K562 (cell line): Measurements from ENCODE around the gene ARHGDIA. TPM values are rescaled to one million over a fixed set of nuclear protein-coding genes. Genes with fewer than 3 reads are reported as not detected.

Source experiments
- EGR1 ChIP-seq: fragments of 450-650 bp; conservative IDR thresholded peaks from 2 replicates; pipeline ENCODE4 v1.6.1; 2017; ENCODE audit warnings: mild to moderate bottlenecking
- FOXJ3 ChIP-seq: sonication (generic); formaldehyde crosslinking; IDR thresholded peaks from 2 replicates; pipeline ENCODE4 v1.4.0; 2020; ENCODE audit warnings: mild to moderate bottlenecking, missing genetic modification reagents
- KDM5B ChIP-seq: fragments of 200-600 bp; sonication (generic); IDR thresholded peaks from 2 replicates; pipeline ENCODE4 v1.6.1; 2012; ENCODE audit warnings: low read depth, mild to moderate bottlenecking, moderate library complexity, low read length, control low read depth, inconsistent platforms; ENCODE audit not compliant: insufficient replicate concordance
- L3MBTL2 ChIP-seq: fragments of 450-650 bp; IDR thresholded peaks from 2 replicates; pipeline ENCODE4 v1.6.1; 2016; ENCODE audit warnings: mild to moderate bottlenecking, moderate library complexity
- LCOR ChIP-seq: sonication (generic); formaldehyde crosslinking; IDR thresholded peaks from 2 replicates; pipeline ENCODE4 v1.8.0; 2022; ENCODE audit warnings: mild to moderate bottlenecking, missing genetic modification reagents
- MYC ChIP-seq, 2 experiments: fragments of 250-450 bp in 1 of 2; sonication (Bioruptor Pico) in 1 of 2; IDR thresholded peaks; 2 replicates each; pipeline versions ENCODE4 v1.5.1 to v1.6.1; 2012 to 2021; ENCODE audit warnings: low read depth in 2 of 2, borderline replicate concordance in 1 of 2, improper control_type of control experiment in 1 of 2, low read length in 1 of 2, mild to moderate bottlenecking in 1 of 2, moderate library complexity in 1 of 2
- NCOA2 ChIP-seq, 2 experiments: fragments of 450-650 bp; IDR thresholded peaks; 2 replicates each; pipeline ENCODE4 v1.6.1; 2018; ENCODE audit warnings: mild to moderate bottlenecking in 2 of 2, moderate library complexity in 1 of 2; ENCODE audit not compliant: partially characterized antibody in 2 of 2
- PRPF4 ChIP-seq: fragments of 200-400 bp; formaldehyde crosslinking; IDR thresholded peaks from one replicate; pipeline ENCODE4 v1.6.1; 2017; ENCODE audit warnings: low read length, low read depth, mild to moderate bottlenecking; ENCODE audit not compliant: insufficient read depth, poor library complexity, severe bottlenecking
- RERE ChIP-seq: sonication (generic); formaldehyde crosslinking; IDR thresholded peaks from 2 replicates; pipeline ENCODE4 v1.8.0; 2023; ENCODE audit warnings: missing genetic modification reagents, mild to moderate bottlenecking, borderline replicate concordance
- RUNX1 ChIP-seq: sonication (generic); IDR thresholded peaks from 2 replicates; pipeline ENCODE4 v1.6.1; 2016; ENCODE audit warnings: antibody characterized with exemption, low read depth
- ZBTB26 ChIP-seq: fragments of 450-650 bp; formaldehyde crosslinking; IDR thresholded peaks from 2 replicates; pipeline ENCODE4 v1.4.0; 2022; ENCODE audit warnings: missing genetic modification characterization
- ZNF121 ChIP-seq: sonication (generic); formaldehyde crosslinking; conservative IDR thresholded peaks from 2 replicates; pipeline ENCODE4 v1.8.0; 2022; ENCODE audit warnings: missing genetic modification reagents
- polyA plus RNA-seq, 8 experiments: library from polyadenylated mRNA; depleted of rRNA in 4 of 8; stranded (reverse) in 5 of 8; unstranded in 3 of 8; fragments of >200 nt; fragmentation: Nextera tagmentation in 2 of 8; fragmentation: Illumina TruSeq in 1 of 8; extraction: Ambion mirVana in 2 of 8; extraction: Trizol in 1 of 8; gene quantifications; 2 replicates each; pipeline versions ENCODE4 v1.2.1 to v1.2.3, GENCODE V29; 2011 to 2014; ENCODE audit warnings: inconsistent platforms in 1 of 8, missing spikeins in 1 of 8
- total RNA-seq, 7 experiments: library from RNA; depleted of rRNA in 6 of 7; stranded (reverse); fragments of >200 nt in 6 of 7; fragmentation: Illumina TruSeq in 2 of 7; extraction: Trizol in 2 of 7; gene quantifications; 2 replicates each; pipeline versions ENCODE4 v1.2.1 to v1.2.3, GENCODE V29; 2011 to 2021; ENCODE audit warnings: low replicate concordance in 1 of 7
- TF ChIP-seq, protein P1 (sequence below): sonication (generic); formaldehyde crosslinking; IDR thresholded peaks from 2 replicates; pipeline ENCODE4 v1.8.0; 2022; ENCODE audit warnings: mild to moderate bottlenecking, missing genetic modification reagents, borderline replicate concordance
- TF ChIP-seq, protein P2 (sequence below): IDR thresholded peaks from 2 replicates; pipeline ENCODE4 v1.6.1; 2014; ENCODE audit warnings: antibody characterized with exemption

The ARHGDIA gene
- total and polyA plus RNA-seq, 9 of the 15 experiments (the other 6 are each of a cell fraction or from before 2014, with no cell fraction given), result 9.6 to 340 (median 97.6) TPM

- peak; percentile 36; the same call in 1 of the 2 replicates for TF ChIP-seq MYC (IDR thresholded peaks at IDR 0.05; ENCODE audit: low read depth, low read length)
- TF ChIP-seq MYC (CRISPR knock-in tag; IDR thresholded peaks at IDR 0.05; ENCODE audit: borderline replicate concordance, low read depth), result no peak
- no peak for TF ChIP-seq L3MBTL2
- TF ChIP-seq, protein P1, sequence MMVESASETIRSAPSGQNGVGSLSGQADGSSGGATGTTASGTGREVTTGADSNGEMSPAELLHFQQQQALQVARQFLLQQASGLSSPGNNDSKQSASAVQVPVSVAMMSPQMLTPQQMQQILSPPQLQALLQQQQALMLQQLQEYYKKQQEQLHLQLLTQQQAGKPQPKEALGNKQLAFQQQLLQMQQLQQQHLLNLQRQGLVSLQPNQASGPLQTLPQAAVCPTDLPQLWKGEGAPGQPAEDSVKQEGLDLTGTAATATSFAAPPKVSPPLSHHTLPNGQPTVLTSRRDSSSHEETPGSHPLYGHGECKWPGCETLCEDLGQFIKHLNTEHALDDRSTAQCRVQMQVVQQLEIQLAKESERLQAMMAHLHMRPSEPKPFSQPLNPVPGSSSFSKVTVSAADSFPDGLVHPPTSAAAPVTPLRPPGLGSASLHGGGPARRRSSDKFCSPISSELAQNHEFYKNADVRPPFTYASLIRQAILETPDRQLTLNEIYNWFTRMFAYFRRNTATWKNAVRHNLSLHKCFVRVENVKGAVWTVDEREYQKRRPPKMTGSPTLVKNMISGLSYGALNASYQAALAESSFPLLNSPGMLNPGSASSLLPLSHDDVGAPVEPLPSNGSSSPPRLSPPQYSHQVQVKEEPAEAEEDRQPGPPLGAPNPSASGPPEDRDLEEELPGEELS (CRISPR knock-in tag), result no peak
- no peak for TF ChIP-seq RERE (CRISPR knock-in tag)
- TF ChIP-seq KDM5B, result peak; percentile 23
- TF ChIP-seq RUNX1, result no peak
- TF ChIP-seq, protein P2, sequence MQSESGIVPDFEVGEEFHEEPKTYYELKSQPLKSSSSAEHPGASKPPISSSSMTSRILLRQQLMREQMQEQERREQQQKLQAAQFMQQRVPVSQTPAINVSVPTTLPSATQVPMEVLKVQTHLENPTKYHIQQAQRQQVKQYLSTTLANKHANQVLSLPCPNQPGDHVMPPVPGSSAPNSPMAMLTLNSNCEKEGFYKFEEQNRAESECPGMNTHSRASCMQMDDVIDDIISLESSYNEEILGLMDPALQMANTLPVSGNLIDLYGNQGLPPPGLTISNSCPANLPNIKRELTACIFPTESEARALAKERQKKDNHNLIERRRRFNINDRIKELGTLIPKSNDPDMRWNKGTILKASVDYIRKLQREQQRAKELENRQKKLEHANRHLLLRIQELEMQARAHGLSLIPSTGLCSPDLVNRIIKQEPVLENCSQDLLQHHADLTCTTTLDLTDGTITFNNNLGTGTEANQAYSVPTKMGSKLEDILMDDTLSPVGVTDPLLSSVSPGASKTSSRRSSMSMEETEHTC, result no peak
- 0 out of 2 replicates have a peak, but pooled peaks have one; percentile 29 for TF ChIP-seq EGR1
- no peak for TF ChIP-seq PRPF4
- TF ChIP-seq ZNF121 (CRISPR knock-in tag), result no peak
- no peak for TF ChIP-seq FOXJ3 (CRISPR knock-in tag)
- TF ChIP-seq ZBTB26 (CRISPR knock-in tag), result no peak
- 0 out of 2 replicates have a peak, but pooled peaks have one; percentile 48 for TF ChIP-seq LCOR (CRISPR knock-in tag)
- TF ChIP-seq NCOA2 (IDR thresholded peaks at IDR 0.05; ENCODE audit: partially characterized antibody in 2 of 2), result no peak
These were observed 19.5 kb upstream of the ARHGDIA start (continued) for GRCh38 chr17:81890447-81891302.
